ENCODE data around the gene SNCAIP.

Gene SNCAIP

DNA sequence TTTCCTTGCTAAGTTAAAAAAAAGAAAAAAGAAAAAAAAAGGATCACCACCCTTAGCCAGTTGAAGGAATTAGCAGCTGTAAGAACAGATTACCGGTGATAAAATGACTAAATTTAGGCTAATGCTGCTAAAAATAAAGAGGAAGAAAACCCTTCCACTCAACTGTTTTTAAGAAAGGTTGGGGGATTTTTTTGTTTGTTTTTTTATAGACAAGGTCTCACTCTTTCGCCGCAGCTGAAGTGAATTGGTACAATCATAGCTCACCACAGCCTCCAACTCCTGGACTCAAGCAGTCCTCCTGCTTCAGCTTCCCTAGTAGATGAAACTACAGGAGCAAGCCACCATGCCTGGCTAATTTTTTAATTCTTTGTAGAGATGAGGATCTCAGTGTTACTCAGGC is 101.7 kb downstream of the SNCAIP start:
- no peak for DNase-seq (ENCODE audit: extremely low spot score)
- POLR2A ChIA-PET, result no interaction called here
- TF ChIP-seq, protein P1, sequence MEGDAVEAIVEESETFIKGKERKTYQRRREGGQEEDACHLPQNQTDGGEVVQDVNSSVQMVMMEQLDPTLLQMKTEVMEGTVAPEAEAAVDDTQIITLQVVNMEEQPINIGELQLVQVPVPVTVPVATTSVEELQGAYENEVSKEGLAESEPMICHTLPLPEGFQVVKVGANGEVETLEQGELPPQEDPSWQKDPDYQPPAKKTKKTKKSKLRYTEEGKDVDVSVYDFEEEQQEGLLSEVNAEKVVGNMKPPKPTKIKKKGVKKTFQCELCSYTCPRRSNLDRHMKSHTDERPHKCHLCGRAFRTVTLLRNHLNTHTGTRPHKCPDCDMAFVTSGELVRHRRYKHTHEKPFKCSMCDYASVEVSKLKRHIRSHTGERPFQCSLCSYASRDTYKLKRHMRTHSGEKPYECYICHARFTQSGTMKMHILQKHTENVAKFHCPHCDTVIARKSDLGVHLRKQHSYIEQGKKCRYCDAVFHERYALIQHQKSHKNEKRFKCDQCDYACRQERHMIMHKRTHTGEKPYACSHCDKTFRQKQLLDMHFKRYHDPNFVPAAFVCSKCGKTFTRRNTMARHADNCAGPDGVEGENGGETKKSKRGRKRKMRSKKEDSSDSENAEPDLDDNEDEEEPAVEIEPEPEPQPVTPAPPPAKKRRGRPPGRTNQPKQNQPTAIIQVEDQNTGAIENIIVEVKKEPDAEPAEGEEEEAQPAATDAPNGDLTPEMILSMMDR (IDR thresholded peaks at IDR 0.05; ENCODE audit: control extremely low read depth, extremely low read depth, low read depth, missing control alignments), result no peak
- CTCF ChIA-PET, result interaction anchor here (1.7 to 5.9 kb wide), 3 partner anchors 8 to 220 kb away, joined by 5 to 81 read pairs (median 31); no protein-coding TSS in a partner anchor

DNA sequence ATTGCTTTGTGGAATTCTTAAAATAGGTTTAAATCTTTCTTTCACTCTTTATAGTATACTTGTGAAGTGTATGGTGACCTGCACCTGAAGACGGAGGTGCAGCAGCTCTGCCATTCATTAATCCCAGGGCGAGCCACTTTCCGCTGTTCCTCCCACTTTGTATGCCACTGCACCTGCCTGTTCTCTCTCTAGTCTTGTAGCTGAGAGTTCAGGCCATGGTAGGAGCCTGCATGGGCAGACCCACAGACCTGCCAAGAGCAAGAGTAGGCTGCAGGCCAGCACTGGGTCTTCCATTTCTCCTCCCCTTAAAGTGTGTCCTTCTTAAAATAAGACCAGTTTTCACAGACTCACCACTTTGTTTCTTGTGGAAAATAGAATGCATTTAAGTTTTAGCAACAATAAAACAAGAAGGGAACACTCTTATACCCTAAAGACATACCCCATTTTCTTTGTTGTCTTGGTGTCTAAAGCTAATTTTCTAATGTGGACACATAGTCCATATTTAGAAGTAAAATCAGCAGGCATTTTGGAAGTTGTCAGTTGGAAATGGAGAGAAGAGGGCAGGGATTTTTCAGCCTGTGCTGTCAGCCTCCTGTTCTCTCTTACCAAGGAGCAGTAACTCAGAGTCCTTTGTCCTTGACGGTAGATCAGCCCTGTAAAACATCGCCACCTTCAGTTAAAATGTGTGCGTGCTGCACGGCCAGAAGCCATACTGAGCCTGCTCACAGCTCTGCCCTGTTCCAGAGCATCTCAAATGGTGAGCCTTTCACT is 103.2 kb downstream of the SNCAIP start:
- DNase-seq (ENCODE audit: extremely low spot score), result peak; percentile 47
- TF ChIP-seq, protein P1 (IDR thresholded peaks at IDR 0.05; ENCODE audit: control extremely low read depth, extremely low read depth, low read depth, missing control alignments), result peak; percentile 90
- POLR2A ChIA-PET, result no interaction called here
- CTCF ChIA-PET, result interaction anchor here (0.8 to 5.9 kb wide), 20 partner anchors 9 to 454 kb away, joined by 3 to 81 read pairs (median 4); partner anchors contain the start of gene SRFBP1

DNA sequence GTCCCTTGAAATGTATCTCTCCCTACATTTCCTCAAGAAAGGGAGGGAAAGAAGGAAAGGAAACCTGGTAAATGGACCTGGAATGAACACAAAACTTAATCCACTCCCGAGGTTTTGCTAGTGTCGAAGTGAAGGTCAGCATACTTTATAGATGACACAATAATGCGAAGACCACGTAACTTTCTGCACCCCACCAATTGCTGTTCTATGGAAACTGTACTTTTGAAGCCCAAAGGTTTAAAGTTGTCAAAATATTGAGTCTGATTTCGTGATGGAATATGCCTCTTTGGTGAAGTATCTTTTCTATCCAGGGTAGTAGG is 103.7 kb downstream of the SNCAIP start:
- DNase-seq (ENCODE audit: extremely low spot score), result no peak
- ChIA-PET CTCF (interaction anchor here (0.9 to 5.9 kb wide), 18 partner anchors 8 to 454 kb away, joined by 3 to 81 read pairs (median 4); partner anchors contain the start of gene SRFBP1), POLR2A (no interaction called here)
- TF ChIP-seq, protein P1 (IDR thresholded peaks at IDR 0.05; ENCODE audit: control extremely low read depth, extremely low read depth, low read depth, missing control alignments), result no peak

DNA sequence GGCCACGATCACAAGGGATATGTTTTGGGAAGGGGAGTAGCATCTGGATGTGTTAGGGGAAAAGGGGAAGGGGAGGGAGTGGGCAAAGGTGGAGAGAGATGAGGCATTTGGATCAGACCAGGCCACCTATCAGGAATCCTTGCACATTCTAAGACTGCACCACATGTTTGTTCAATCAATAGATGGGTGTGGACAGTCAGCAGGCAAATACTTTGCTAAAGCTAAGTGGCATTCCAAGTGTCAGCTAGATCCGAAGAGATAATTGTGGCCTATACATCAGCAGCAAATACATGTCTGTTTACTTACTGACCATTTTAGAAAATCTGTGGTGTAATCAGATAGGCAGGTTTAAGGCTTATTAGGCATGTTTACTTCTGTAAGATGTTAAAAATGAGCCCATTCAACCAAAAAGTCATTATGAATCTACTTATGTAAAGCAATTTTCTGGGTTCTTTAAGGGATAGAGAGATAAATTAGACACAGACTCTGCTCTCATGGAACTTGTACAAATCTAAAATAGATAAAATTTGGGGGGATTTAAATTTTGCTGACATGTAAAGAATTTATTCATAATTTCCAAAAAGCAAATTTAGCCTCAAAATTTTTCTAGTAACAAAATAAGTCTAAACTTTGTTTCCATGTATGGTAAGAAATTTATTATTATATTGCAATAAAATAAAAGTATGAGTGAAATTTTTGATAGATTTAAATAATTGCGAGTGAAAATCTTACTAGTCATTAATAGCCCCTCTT is 107.3 kb downstream of the SNCAIP start:
- no peak for DNase-seq (ENCODE audit: extremely low spot score)
- CTCF ChIA-PET, result no interaction called here
- TF ChIP-seq, protein P1 (IDR thresholded peaks at IDR 0.05; ENCODE audit: control extremely low read depth, extremely low read depth, low read depth, missing control alignments), result no peak
- POLR2A ChIA-PET, result no interaction called here

DNA sequence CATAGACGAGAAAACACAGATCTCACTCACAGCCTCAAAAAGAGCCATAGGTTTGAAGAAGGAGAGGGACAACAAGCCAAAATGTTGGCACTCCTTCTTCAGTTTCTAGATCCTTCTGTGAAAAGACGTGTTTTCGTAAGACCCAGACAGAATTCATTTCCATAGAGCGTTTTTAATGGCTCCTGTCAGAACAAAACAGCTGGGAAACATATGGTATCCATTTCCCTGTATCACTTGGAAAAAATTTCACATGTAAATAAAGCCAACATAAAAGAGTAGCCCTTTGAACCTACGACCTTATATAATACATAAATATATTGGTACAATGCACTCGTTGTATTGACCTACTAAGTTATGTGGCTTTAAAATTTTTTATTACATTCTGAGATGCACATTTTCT is 108.1 kb downstream of the SNCAIP start:
- CTCF ChIA-PET, result no interaction called here
- TF ChIP-seq, protein P1 (IDR thresholded peaks at IDR 0.05; ENCODE audit: control extremely low read depth, extremely low read depth, low read depth, missing control alignments), result no peak
- POLR2A ChIA-PET, result no interaction called here
- DNase-seq (ENCODE audit: extremely low spot score), result no peak

DNA sequence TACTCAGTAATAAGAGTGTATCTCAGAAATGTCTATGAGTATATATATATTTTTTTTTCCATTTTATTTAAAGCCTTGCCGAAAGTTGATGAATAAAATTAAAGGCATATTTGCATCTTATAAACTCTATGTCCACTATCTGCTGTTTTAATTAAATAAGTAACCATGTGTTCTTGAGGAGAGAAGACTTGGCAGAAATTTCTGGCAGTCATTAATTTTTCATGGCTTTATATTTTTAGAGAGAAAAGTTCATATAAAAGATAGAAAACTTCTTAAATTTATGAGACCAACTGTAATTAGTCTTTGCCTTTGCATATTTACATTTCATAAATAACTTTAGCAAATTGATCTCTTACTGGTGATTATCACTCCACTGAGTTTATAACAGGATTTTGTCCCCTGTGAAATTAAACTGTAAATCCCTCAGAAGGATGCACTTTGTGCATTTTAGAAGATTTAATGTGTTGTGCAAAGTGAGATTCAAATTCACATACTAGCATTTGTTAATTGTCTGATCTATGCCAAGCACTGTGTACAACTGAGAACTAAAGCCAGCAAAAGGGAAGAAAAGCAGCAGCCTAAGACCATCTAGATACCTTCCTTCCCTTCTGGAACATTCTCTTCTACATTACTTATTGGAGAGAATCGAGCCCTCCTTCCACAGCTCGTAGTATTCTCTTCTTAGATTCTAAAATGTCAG is 108.7 kb downstream of the SNCAIP start:
- TF ChIP-seq, protein P1 (IDR thresholded peaks at IDR 0.05; ENCODE audit: control extremely low read depth, extremely low read depth, low read depth, missing control alignments), result no peak
- POLR2A ChIA-PET, result no interaction called here
- no peak for DNase-seq (ENCODE audit: extremely low spot score)
- CTCF ChIA-PET, result interaction anchor here (0.9 kb wide), 1 partner anchor 224 kb away, joined by 3 read pairs; no protein-coding TSS in a partner anchor

All from GM10248 (cell line).